HUES6 (cell line): ENCODE measurements around the gene SLC4A5.

Source experiments
- H3K27ac ChIP-seq: 2 replicates; pipeline ENCODE4 v1.7.0; 2013; ENCODE audit warnings: low read depth, mild to moderate bottlenecking, low read length, inconsistent platforms
- H3K27me3 ChIP-seq: 2 replicates; pipeline ENCODE4 v1.6.1; 2013; ENCODE audit warnings: low read length; ENCODE audit not compliant: control insufficient read depth, insufficient read depth
- H3K36me3 ChIP-seq: 2 replicates; pipeline ENCODE4 v1.6.1; 2013; ENCODE audit warnings: low read length; ENCODE audit not compliant: control insufficient read depth, insufficient read depth
- H3K4me1 ChIP-seq: 2 replicates; pipeline ENCODE4 v1.6.1; 2013; ENCODE audit warnings: low read length; ENCODE audit not compliant: control insufficient read depth, insufficient read depth
- H3K4me3 ChIP-seq: 2 replicates; pipeline ENCODE4 v1.5.1; 2013; ENCODE audit warnings: low read depth, low read length
- H3K9ac ChIP-seq: one replicate; pipeline ENCODE4 v1.6.1; 2013; ENCODE audit warnings: mild to moderate bottlenecking, low read length
- H3K9me3 ChIP-seq: 2 replicates; pipeline ENCODE4 v1.6.1; 2013; ENCODE audit warnings: low read depth, low read length; ENCODE audit not compliant: control insufficient read depth, insufficient read depth

SLC4A5 gene

GRCh38 chr2:74333175-74333574 is 10.0 kb downstream of the SLC4A5 start:
- Histone ChIP-seq H3K9me3 (no peaks in the 10 kb centered on the region), H3K4me3 (no peak overlapping the region)

GRCh38 chr2:74332550-74333174 is 10.6 kb downstream of the SLC4A5 start:
- Histone ChIP-seq H3K27ac (no peak overlapping the region), H3K9me3 (no peaks in the 10 kb centered on the region), H3K4me1 (0 out of 2 replicates have a peak, but pooled peaks cover 4% of the 10 kb centered on the region), H3K4me3 (no peak overlapping the region), H3K36me3 (0 out of 2 replicates have a peak, but pooled peaks cover 4% of the 10 kb centered on the region), H3K9ac (no peak overlapping the region), H3K27me3 (no peaks in the 10 kb centered on the region)

More at GRCh38 chr2:74333175-74333574, 10.0 kb downstream of the SLC4A5 start:
- no peak overlapping the region for H3K27ac ChIP-seq
- H3K36me3 ChIP-seq = 0 out of 2 replicates have a peak, but pooled peaks cover 4% of the 10 kb centered on the region
- no peaks in the 10 kb centered on the region for H3K4me1 ChIP-seq
- H3K27me3 ChIP-seq = no peaks in the 10 kb centered on the region
- no peak overlapping the region for H3K9ac ChIP-seq

GRCh38 chr2:74328573-74328972 is 14.6 kb downstream of the SLC4A5 start:
- no peaks in the 10 kb centered on the region for H3K9me3 ChIP-seq
- H3K27me3 ChIP-seq = no peaks in the 10 kb centered on the region
- no peak overlapping the region for H3K27ac ChIP-seq
- no peak overlapping the region for H3K9ac ChIP-seq
- 0 out of 2 replicates have a peak, but pooled peaks cover 4% of the 10 kb centered on the region for H3K4me1 ChIP-seq
- 0 out of 2 replicates have a peak, but pooled peaks cover 4% of the 10 kb centered on the region for H3K36me3 ChIP-seq
- H3K4me3 ChIP-seq = no peak overlapping the region

GRCh38 chr2:74328074-74328473 is 15.1 kb downstream of the SLC4A5 start:
- Histone ChIP-seq H3K9me3 (no peaks in the 10 kb centered on the region), H3K27ac (no peak overlapping the region), H3K9ac (no peak overlapping the region), H3K36me3 (0 out of 2 replicates have a peak, but pooled peaks cover 4% of the 10 kb centered on the region), H3K4me1 (0 out of 2 replicates have a peak, but pooled peaks cover 4% of the 10 kb centered on the region), H3K27me3 (no peaks in the 10 kb centered on the region), H3K4me3 (no peak overlapping the region)

GRCh38 chr2:74327627-74328026 is 15.6 kb downstream of the SLC4A5 start:
- H3K36me3 ChIP-seq = 0 out of 2 replicates have a peak, but pooled peaks cover 4% of the 10 kb centered on the region
- H3K9ac ChIP-seq = no peak overlapping the region
- H3K9me3 ChIP-seq = no peaks in the 10 kb centered on the region

GRCh38 chr2:74327199-74327598 is 16.0 kb downstream of the SLC4A5 start:
- 0 out of 2 replicates have a peak, but pooled peaks cover 4% of the 10 kb centered on the region for H3K4me1 ChIP-seq
- no peaks in the 10 kb centered on the region for H3K9me3 ChIP-seq
- H3K27ac ChIP-seq = no peak overlapping the region
- no peak overlapping the region for H3K4me3 ChIP-seq
- no peaks in the 10 kb centered on the region for H3K27me3 ChIP-seq
- H3K9ac ChIP-seq = no peak overlapping the region
- H3K36me3 ChIP-seq = 0 out of 2 replicates have a peak, but pooled peaks cover 4% of the 10 kb centered on the region

More at GRCh38 chr2:74327627-74328026, 15.6 kb downstream of the SLC4A5 start:
- H3K4me1 ChIP-seq = 0 out of 2 replicates have a peak, but pooled peaks cover 4% of the 10 kb centered on the region
- H3K27me3 ChIP-seq = no peaks in the 10 kb centered on the region
- no peak overlapping the region for H3K4me3 ChIP-seq
- H3K27ac ChIP-seq = no peak overlapping the region

- Histone ChIP-seq H3K27me3 (no peaks in the 10 kb centered on the region), H3K27ac (no peak overlapping the region), H3K9ac (no peak overlapping the region), H3K9me3 (no peaks in the 10 kb centered on the region), H3K36me3 (0 out of 2 replicates have a peak, but pooled peaks cover 4% of the 10 kb centered on the region), H3K4me3 (no peak overlapping the region), H3K4me1 (0 out of 2 replicates have a peak, but pooled peaks cover 4% of the 10 kb centered on the region)
Measured at GRCh38 chr2:74325815-74326214, 17.4 kb downstream of the SLC4A5 start.

- Histone ChIP-seq H3K9ac (no peak overlapping the region), H3K27ac (no peak overlapping the region), H3K4me1 (peaks cover 2% of the 10 kb centered on the region; the same call in 1 of the 2 replicates), H3K27me3 (no peaks in the 10 kb centered on the region), H3K36me3 (no peaks in the 10 kb centered on the region), H3K9me3 (no peaks in the 10 kb centered on the region), H3K4me3 (no peak overlapping the region)
Measured at GRCh38 chr2:74321737-74322136, 21.5 kb downstream of the SLC4A5 start.

GRCh38 chr2:74317701-74318100 is 25.5 kb downstream of the SLC4A5 start:
- Histone ChIP-seq H3K27ac (no peak overlapping the region), H3K27me3 (no peaks in the 10 kb centered on the region), H3K4me1 (peaks cover 5% of the 10 kb centered on the region; the same call in 1 of the 2 replicates), H3K9me3 (no peaks in the 10 kb centered on the region), H3K9ac (no peak overlapping the region), H3K36me3 (no peaks in the 10 kb centered on the region), H3K4me3 (no peak overlapping the region)

GRCh38 chr2:74316627-74317295 is 26.5 kb downstream of the SLC4A5 start:
- H3K36me3 ChIP-seq = no peaks in the 10 kb centered on the region
- no peaks in the 10 kb centered on the region for H3K27me3 ChIP-seq
- H3K4me3 ChIP-seq = no peak overlapping the region
- no peak overlapping the region for H3K9ac ChIP-seq
- no peaks in the 10 kb centered on the region for H3K9me3 ChIP-seq
- H3K27ac ChIP-seq = no peak overlapping the region
- peaks cover 5% of the 10 kb centered on the region; the same call in 1 of the 2 replicates for H3K4me1 ChIP-seq

- no peaks in the 10 kb centered on the region for H3K9me3 ChIP-seq
- no peaks in the 10 kb centered on the region for H3K27me3 ChIP-seq
- no peak overlapping the region for H3K9ac ChIP-seq
- H3K36me3 ChIP-seq = no peaks in the 10 kb centered on the region
- no peak overlapping the region for H3K27ac ChIP-seq
- H3K4me1 ChIP-seq = peaks cover 5% of the 10 kb centered on the region; the same call in 1 of the 2 replicates
- H3K4me3 ChIP-seq = no peak overlapping the region
Measured at GRCh38 chr2:74314107-74314506, 29.1 kb downstream of the SLC4A5 start.
